ENCODE measurements around the gene TCOF1.

The TCOF1 gene

DNA sequence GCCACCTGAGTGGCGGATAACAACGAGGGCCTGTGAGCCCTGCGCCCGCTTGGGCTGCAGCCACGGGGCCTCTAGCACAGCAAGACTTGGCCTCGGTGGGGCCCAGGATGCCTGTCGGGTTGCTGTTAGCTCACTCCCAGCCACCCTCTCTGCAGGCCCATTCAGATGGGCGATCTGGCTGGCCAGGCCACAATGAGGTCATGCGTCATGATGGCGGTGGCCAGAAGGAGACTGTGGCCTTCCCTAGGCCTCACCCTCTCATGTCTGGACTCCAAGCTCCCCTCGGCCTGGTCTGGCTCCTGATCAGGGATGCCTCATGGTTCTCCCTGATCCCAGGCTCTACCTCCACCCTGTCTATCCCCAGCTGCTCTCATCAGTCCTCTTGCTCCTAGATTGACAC lies 19.0 kb upstream of the TCOF1 start:
- H2AFZ ChIP-seq (ENCODE audit: low read depth, low read length), result no peak overlapping the region

DNA sequence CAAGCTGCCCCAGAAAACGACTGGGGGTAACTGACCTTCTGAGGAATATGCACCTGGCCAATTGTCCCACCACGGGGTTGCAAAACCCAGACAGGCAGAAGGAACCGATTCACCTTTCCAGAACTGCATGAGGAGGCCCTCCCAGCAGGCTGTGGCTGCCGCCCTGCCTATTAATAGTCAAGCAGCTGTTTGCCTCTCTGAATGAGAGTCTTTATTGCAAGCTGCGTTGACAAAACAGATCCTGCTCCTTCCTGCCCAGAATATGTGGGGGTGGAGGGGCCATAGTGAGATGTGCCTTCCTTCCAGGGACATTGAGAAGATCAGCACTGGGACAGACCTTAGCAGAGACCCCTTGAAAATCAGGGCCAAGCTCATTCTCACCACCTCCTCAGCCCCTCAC lies 18.3 kb upstream of the TCOF1 start:
- ATAC-seq (ENCODE audit: insufficient read depth, low read depth), result no peak
- no peak overlapping the region for H3K4me3 ChIP-seq (ENCODE audit: low read depth in 1 of 2, low read length in 2 of 2)
- TF ChIP-seq, protein P1, sequence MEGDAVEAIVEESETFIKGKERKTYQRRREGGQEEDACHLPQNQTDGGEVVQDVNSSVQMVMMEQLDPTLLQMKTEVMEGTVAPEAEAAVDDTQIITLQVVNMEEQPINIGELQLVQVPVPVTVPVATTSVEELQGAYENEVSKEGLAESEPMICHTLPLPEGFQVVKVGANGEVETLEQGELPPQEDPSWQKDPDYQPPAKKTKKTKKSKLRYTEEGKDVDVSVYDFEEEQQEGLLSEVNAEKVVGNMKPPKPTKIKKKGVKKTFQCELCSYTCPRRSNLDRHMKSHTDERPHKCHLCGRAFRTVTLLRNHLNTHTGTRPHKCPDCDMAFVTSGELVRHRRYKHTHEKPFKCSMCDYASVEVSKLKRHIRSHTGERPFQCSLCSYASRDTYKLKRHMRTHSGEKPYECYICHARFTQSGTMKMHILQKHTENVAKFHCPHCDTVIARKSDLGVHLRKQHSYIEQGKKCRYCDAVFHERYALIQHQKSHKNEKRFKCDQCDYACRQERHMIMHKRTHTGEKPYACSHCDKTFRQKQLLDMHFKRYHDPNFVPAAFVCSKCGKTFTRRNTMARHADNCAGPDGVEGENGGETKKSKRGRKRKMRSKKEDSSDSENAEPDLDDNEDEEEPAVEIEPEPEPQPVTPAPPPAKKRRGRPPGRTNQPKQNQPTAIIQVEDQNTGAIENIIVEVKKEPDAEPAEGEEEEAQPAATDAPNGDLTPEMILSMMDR (IDR thresholded peaks at IDR 0.05; ENCODE audit: borderline replicate concordance, extremely low read depth, low read length, poor library complexity, severe bottlenecking), result no peak
- no peak for TF ChIP-seq EZH2 (IDR thresholded peaks at IDR 0.05; ENCODE audit: borderline replicate concordance, low read depth, low read length, severe bottlenecking)
- H3K9ac ChIP-seq (ENCODE audit: low read depth, low read length), result no peak overlapping the region
- peaks cover 34% of the 10 kb centered on the region for H3K27me3 ChIP-seq (ENCODE audit: insufficient read depth, low read length, poor library complexity)
- no peak overlapping the region for H3K4me2 ChIP-seq (ENCODE audit: insufficient read depth, low read length)
- no peaks in the 10 kb centered on the region for H3K79me2 ChIP-seq (ENCODE audit: insufficient read depth, low read length)
- H4K20me1 ChIP-seq (ENCODE audit: insufficient read depth, low read length), result no peaks in the 10 kb centered on the region
- H3K9me3 ChIP-seq (ENCODE audit: insufficient read depth, low read length, severe bottlenecking), result no peaks in the 10 kb centered on the region
- no peaks in the 10 kb centered on the region for H3K36me3 ChIP-seq (ENCODE audit: insufficient read depth, low read length)
- DNase-seq, result no peak
- no peak overlapping the region for H2AFZ ChIP-seq (ENCODE audit: low read depth, low read length)
- H3K4me1 ChIP-seq (ENCODE audit: insufficient read depth, low read length), result no peaks in the 10 kb centered on the region
- no peak overlapping the region for H3K27ac ChIP-seq (ENCODE audit: low read length)

More for the DNA sequence above, 19.0 kb upstream of the TCOF1 start:
- no peak overlapping the region for H3K4me2 ChIP-seq (ENCODE audit: insufficient read depth, low read length)
- H3K79me2 ChIP-seq (ENCODE audit: insufficient read depth, low read length), result no peaks in the 10 kb centered on the region
- DNase-seq (no peak), ATAC-seq (ENCODE audit: insufficient read depth, low read depth) (no peak)
- H3K4me3 ChIP-seq (ENCODE audit: low read depth in 1 of 2, low read length in 2 of 2), result no peak overlapping the region
- no peaks in the 10 kb centered on the region for H3K36me3 ChIP-seq (ENCODE audit: insufficient read depth, low read length)
- no peaks in the 10 kb centered on the region for H4K20me1 ChIP-seq (ENCODE audit: insufficient read depth, low read length)
- no peaks in the 10 kb centered on the region for H3K4me1 ChIP-seq (ENCODE audit: insufficient read depth, low read length)
- H3K27me3 ChIP-seq (ENCODE audit: insufficient read depth, low read length, poor library complexity), result peaks cover 37% of the 10 kb centered on the region
- TF ChIP-seq, protein P1 (IDR thresholded peaks at IDR 0.05; ENCODE audit: borderline replicate concordance, extremely low read depth, low read length, poor library complexity, severe bottlenecking), result no peak
- TF ChIP-seq EZH2 (IDR thresholded peaks at IDR 0.05; ENCODE audit: borderline replicate concordance, low read depth, low read length, severe bottlenecking), result no peak
- no peak overlapping the region for H3K9ac ChIP-seq (ENCODE audit: low read depth, low read length)
- H3K9me3 ChIP-seq (ENCODE audit: insufficient read depth, low read length, severe bottlenecking), result no peaks in the 10 kb centered on the region
- no peak overlapping the region for H3K27ac ChIP-seq (ENCODE audit: low read length)

DNA sequence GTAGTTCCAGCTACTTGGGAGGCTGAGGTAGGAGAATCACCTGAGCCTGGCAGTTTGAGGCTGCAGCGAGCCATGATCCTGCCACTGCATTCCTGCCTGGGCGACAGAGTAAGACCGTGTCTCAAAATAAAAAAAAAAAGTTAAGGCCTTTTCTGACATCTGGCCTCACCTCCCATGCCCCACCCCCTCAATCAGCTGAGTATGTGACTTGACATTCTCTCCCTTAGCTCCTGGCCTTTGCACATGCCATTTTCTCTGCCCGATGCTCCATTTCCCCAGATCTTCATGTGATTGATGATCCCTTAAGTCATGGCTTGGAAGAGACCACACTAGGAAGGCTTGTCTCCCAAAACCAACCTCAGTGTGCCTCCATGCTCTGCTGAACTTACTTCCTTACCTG lies 17.7 kb upstream of the TCOF1 start:
- H4K20me1 ChIP-seq (ENCODE audit: insufficient read depth, low read length), result no peaks in the 10 kb centered on the region
- H3K36me3 ChIP-seq (ENCODE audit: insufficient read depth, low read length), result no peaks in the 10 kb centered on the region
- H3K27ac ChIP-seq (ENCODE audit: low read length), result no peak overlapping the region
- H3K4me2 ChIP-seq (ENCODE audit: insufficient read depth, low read length), result no peak overlapping the region
- H3K27me3 ChIP-seq (ENCODE audit: insufficient read depth, low read length, poor library complexity), result peaks cover 37% of the 10 kb centered on the region
- H2AFZ ChIP-seq (ENCODE audit: low read depth, low read length), result no peak overlapping the region
- H3K9me3 ChIP-seq (ENCODE audit: insufficient read depth, low read length, severe bottlenecking), result no peaks in the 10 kb centered on the region
- TF ChIP-seq EZH2 (IDR thresholded peaks at IDR 0.05; ENCODE audit: borderline replicate concordance, low read depth, low read length, severe bottlenecking), result no peak
- TF ChIP-seq, protein P1 (IDR thresholded peaks at IDR 0.05; ENCODE audit: borderline replicate concordance, extremely low read depth, low read length, poor library complexity, severe bottlenecking), result no peak
- H3K79me2 ChIP-seq (ENCODE audit: insufficient read depth, low read length), result no peaks in the 10 kb centered on the region
- ATAC-seq (ENCODE audit: insufficient read depth, low read depth), result no peak
- DNase-seq, result no peak
- H3K4me3 ChIP-seq (ENCODE audit: low read depth in 1 of 2, low read length in 2 of 2), result no peak overlapping the region
- H3K9ac ChIP-seq (ENCODE audit: low read depth, low read length), result no peak overlapping the region
- no peaks in the 10 kb centered on the region for H3K4me1 ChIP-seq (ENCODE audit: insufficient read depth, low read length)

All from DND-41 (cell line).